Stimulated activated CD4-positive, alpha-beta T cell treated with anti-CD3 and anti-CD28 coated beads, Interleukin-4, amount 100 ng/mL, for 24 hours (primary cell): ENCODE results near the gene BAZ1A.
"Not testable (repeated sequence)": the region's sequence is repeated elsewhere in the genome, so short reads cannot be mapped to it uniquely, and the experiment has no call there.

ENCODE experiments used
- DNase-seq: peaks from one replicate; pipeline ENCODE4 v3.0.0-alpha.2; 2020

Gene BAZ1A

DNA sequence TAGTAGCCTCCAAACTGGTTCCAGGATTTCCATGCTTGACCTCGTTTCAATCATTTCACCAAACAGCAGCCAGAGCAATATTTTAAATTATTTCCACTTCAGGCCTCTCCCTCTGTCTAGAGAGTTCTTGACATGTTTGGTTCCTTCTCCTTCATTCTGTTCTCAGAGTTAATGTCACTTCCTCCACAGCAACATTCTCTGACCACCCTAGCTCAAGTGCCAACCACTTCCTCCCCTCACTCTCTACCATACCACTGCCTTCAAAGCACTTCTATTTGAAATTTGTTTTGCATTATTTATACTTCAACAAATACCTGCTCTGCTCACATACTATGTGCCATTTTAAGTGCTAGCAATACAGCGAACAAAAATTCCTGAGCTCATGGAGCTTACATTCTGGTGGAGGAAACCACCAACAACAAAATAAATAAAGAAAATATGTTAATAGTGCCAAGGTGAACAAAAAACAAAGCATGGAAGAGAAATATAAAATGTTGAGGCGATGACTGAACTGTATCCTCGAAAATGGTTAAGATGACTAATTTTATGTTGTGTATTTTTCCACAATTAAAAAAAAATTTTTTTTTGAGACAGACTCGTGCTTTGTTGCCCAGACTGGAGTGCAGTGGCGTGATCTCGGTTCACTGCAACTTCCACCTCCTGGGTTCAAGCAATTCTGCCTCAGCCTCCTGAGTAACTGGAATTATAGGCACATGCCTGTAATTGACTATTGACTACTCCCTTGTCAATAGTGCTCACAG lies 17.3 kb downstream of the BAZ1A start:
- no peak for DNase-seq

- no peak for DNase-seq
Observed at GRCh38 chr14:34853041-34853440, 22.1 kb downstream of the BAZ1A start.

DNA sequence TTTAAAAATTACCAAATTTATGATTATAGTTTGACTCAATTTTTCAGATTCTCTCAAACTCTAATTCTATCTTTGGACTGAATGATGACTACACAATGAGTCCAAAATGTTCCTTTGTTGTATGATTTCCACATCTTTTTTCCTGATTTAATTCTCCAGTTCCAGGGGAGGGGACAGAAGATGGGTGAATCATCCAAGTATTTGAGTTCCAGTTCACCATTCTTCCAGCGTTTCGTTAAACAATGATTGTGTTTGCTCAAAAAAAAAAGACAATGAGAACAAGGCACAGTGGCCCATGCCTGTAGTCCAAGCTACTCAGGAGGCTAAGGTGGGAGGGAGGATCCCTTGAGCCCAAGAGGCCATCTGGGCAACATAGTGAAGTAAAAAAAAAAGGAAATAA lies 23.8 kb downstream of the BAZ1A start:
- no peak for DNase-seq

GRCh38 chr14:34845869-34846268 lies 29.3 kb downstream of the BAZ1A start:
- no peak for DNase-seq

GRCh38 chr14:34843011-34843554 lies 32.1 kb downstream of the BAZ1A start:
- peak; percentile 29 for DNase-seq

DNA sequence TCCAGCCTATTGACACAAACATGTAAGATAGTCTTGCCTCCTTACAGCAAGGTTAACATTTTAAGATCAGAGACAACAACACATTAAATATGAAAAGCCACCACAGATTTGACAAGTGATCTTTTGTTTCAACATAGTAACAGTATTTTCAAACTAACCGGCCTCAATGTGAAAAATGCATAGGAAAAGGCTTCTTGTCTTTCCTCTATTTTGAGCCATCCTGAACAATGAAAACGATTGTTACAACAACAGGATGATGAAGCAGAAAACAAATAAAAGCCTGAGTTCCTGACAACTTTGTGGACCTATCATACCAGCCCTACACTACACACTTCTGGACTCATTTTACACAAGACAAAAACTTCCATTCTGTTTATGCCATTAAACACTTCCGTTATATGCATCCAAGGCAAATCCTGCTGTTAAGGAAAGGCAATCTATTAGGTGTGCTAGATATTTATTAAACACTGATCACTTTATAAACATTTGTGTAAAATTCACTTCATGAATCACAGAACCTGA lies 37.3 kb downstream of the BAZ1A start:
- no peak for DNase-seq

DNA sequence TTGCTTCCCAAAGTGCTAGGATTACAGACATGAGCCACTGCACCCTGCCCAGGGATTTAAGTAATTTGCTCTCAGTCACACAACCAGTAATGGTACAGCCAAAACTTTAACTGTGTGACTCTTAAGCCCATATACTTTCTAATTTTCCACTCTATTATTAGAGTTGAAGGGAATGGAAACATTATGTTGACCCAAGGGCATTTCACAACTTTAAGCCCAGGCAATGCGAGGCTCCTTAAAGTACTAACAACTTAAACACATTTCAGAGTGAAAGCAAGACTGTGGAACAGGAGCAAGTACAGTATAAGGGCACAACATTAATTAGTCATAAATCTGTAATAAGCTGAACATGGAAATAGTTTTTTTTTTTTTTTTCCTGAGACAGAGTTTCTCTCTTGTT lies 39.8 kb downstream of the BAZ1A start:
- no peak for DNase-seq

DNA sequence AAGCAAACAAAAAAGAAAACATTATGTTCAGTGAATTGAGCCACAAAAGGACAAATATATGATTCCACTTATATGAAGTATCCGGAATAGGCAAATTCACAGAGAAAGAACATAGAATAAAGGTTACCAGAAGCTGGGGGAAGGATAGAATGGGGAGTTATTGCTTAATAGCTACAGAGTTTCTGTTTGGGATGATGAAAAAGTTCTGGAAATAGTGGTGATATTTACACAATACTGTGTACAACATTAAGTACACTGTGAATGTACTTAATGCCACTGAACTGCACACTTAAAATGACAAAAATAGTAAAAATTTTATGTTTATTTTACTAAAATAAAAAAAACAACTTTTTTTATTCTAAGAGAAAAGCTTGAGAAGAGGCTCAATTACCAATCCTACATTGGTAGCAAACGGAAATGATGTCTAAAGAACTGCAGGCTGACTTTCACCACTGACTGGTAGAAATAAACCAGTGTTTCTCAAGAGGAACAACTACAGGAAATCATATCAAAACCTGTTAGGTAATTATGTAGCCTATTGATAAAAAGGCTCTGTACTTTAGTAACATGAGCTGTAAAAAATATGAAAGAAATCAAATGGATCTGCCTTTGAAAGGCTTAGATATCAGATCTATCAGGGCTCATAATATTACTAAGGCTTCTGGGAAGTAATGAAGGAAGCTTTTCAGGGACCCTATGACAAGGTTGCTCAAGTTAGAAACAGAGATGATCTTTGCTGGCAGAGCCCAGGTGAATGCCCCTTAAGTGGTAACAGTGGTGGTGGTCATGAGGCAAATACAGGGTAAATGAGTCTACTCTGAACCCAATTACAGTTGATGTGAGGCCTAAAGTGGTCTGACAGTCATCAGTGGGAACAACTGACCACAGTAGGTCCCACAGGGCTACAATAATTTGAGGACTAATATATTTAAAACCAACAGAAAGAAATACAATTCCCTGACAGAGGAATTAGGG lies 41.3 kb downstream of the BAZ1A start:
- DNase-seq = no peak

GRCh38 chr14:34826661-34827060 lies 48.5 kb downstream of the BAZ1A start:
- DNase-seq = no peak

- DNase-seq = no peak
Observed at GRCh38 chr14:34824826-34825225, 50.3 kb downstream of the BAZ1A start.

- DNase-seq = no peak
Observed at GRCh38 chr14:34824256-34824655, 50.9 kb downstream of the BAZ1A start.

- DNase-seq = no peak
Observed at GRCh38 chr14:34817768-34818167, 57.4 kb downstream of the BAZ1A start.

GRCh38 chr14:34810028-34810427 lies 65.1 kb downstream of the BAZ1A start:
- DNase-seq = no peak

DNA sequence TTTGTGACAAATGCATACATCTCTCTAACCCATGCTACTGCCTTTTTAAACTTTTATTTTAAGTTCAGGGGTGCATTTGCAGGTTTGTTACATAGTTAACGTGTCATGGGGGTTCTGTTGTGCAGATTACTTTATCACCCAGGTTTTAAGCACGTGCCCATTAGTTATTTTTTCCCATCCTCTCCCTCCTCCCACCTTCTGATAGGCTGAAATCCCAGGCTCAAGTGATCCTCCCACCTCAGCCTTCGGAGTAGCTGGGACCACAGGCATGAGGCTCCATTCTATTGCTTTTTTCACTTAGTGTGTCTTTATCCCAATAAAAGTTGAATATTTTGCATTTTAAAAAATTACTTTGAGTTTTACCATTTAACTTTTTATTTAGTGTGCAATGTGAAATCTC lies 68.9 kb downstream of the BAZ1A start:
- DNase-seq = no peak

- no peak for DNase-seq
Observed at GRCh38 chr14:34804933-34805332, 70.2 kb downstream of the BAZ1A start.

DNA sequence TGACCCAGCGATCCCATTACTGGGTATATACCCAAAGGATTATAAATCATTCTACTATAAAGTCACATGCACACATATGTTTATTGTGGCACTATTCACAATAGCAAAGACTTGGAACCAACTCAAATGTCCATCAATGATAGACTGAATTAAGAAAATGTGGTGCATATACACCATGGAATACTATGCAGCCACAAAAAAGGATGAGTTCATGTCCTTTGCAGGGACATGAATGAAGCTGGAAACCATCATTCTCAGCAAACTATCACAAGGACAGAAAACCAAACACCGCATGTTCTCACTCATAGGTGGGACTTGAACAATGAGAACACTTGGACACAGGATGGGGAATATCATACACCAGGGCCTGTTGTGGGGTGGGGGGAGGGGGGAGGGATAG lies 76.3 kb downstream of the BAZ1A start:
- not testable (repeated sequence) for DNase-seq

- DNase-seq = no peak
Observed at GRCh38 chr14:34797747-34798583, 77.2 kb downstream of the BAZ1A start.

DNA sequence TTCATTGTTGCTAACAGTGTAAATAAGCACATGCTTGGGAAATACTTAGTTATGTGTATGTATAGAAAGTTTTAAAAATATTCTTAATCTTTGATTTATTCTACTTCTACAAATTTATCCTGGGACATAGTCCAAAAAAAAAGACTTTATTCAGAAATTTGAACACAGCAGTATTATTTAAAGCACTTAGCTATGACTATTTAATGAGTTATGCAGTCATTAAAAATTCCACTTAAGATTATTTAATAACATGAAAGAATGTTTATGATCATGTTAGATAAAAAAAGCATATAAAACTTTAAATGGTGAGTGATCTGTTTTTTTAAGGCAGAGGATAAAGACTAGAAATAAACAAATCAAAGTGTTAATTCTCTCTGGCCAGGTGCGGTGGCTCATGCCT lies 78.3 kb downstream of the BAZ1A start:
- no peak for DNase-seq

DNA sequence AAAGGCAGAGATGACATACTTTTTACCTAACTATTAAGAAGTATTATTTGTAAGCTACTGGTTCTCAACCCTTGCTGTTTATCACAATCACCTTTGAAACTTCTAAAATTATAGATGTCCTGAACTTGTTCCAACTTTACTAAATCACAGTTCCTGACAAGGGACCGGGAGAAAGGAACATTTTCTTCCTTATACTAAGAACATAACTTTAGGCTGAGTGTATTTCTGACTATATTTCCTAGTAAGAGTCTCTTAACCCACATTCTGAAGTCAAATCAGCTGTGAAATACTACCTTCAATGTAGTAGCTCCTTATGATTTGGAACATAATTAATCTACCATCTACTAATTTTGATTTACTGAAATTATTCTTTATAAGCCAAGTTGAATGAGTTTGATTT lies 80.2 kb downstream of the BAZ1A start:
- DNase-seq = no peak

DNA sequence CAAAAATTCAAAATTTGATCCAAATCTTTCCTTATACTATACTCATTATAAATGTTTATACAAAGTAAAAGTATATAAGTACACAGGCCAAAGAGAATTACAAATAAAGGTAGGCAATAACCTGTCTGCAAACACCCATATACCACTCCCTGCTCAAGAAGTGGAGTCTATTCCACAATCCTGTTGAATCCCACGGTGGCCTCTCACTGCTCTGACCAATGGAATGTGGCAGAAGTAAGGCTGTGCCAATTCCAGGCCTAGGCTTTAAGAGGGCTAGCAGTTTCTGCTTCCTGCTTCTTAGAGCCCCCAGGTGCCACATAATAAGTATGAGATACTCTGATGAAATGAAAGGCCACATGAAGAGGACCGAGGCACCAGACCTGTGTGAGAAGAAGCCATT lies 80.9 kb downstream of the BAZ1A start:
- no peak for DNase-seq

GRCh38 chr14:34792598-34792997 lies 82.6 kb downstream of the BAZ1A start:
- no peak for DNase-seq

GRCh38 chr14:34785223-34786006 lies 89.7 kb downstream of the BAZ1A start:
- DNase-seq = no peak
